Sigmoid colon (tissue), 7 donors: Measurements from ENCODE around the gene TNFRSF1B. TPM values are rescaled to one million over a fixed set of nuclear protein-coding genes. Genes with fewer than 3 reads are reported as not detected.
A peak's percentile ranks its signal among the peaks of the same experiment; 100 is the strongest.

Experiments used
- DNase-seq: peaks from one replicate; pipeline ENCODE4 v3.0.0-alpha.2; 2019
- H3K27ac ChIP-seq, 4 donors: fragments of 200-600 bp; sonication (generic); one replicate each; pipeline ENCODE4 v1.5.1; 2016 to 2019; ENCODE audit warnings: mild to moderate bottlenecking in 1 of 4
- H3K27me3 ChIP-seq, 3 donors: fragments of 200-600 bp; sonication (generic); one replicate each; pipeline ENCODE4 v1.5.1; 2019; ENCODE audit warnings: mild to moderate bottlenecking in 1 of 3
- H3K36me3 ChIP-seq, 4 donors: fragments of 200-600 bp; sonication (generic); one replicate each; pipeline ENCODE4 v1.5.1; 2016 to 2019
- H3K4me1 ChIP-seq, 4 donors: fragments of 200-600 bp; sonication (generic); one replicate each; pipeline ENCODE4 v1.5.1; 2017 to 2019
- H3K4me3 ChIP-seq, 4 donors: fragments of 200-600 bp; sonication (generic); one replicate each; pipeline ENCODE4 v1.5.1; 2017 to 2019; ENCODE audit warnings: mild to moderate bottlenecking in 2 of 4, moderate library complexity in 1 of 4
- H3K9me3 ChIP-seq, 4 donors: fragments of 200-600 bp in 3 of 4; sonication (generic) in 3 of 4; one replicate each; pipeline versions ENCODE4 v1.5.1 to v1.6.1; 2013 to 2019
- EP300 ChIP-seq, 4 donors: sonication (generic); formaldehyde crosslinking; IDR thresholded peaks; one replicate each; pipeline ENCODE4 v1.6.1; 2017; ENCODE audit warnings: antibody characterized with exemption in 4 of 4
- POLR2A ChIP-seq, 2 donors: fragments of 450-650 bp; IDR thresholded peaks; one replicate each; pipeline ENCODE4 v1.6.1; 2016; ENCODE audit warnings: antibody characterized with exemption in 2 of 2, mild to moderate bottlenecking in 2 of 2, moderate library complexity in 2 of 2
- POLR2AphosphoS5 ChIP-seq, 4 donors: sonication (generic); formaldehyde crosslinking; IDR thresholded peaks; one replicate each; pipeline ENCODE4 v1.6.1; 2017; ENCODE audit warnings: antibody characterized with exemption in 4 of 4
- WGBS, 2 donors: extraction: QIAGEN DNeasy Blood & Tissue Kit; methylation state at CpG; one replicate each; pipeline ENCODE4 v1.1.7; 2013; 5-methylcytosine and 5-hydroxymethylcytosine counted together
- intact Hi-C: fragments of 100-400 bp; cut with DNase I; formaldehyde crosslinking; loops from one replicate; pipeline ENCODE4 v1.15.1; 2023
- polyA plus RNA-seq, 3 donors: library from polyadenylated mRNA; stranded (reverse); fragments of 200-250 nt; gene quantifications; one replicate each; pipeline ENCODE4 v1.2.3, GENCODE V29; 2013
- total RNA-seq, 4 donors: library from RNA; depleted of rRNA; stranded (reverse); fragments of >200 nt; gene quantifications; one replicate each; pipeline ENCODE4 v1.1.0, GENCODE V29; 2016
- TF ChIP-seq, protein P1 (sequence below), 4 experiments: fragments of 450-650 bp in 3 of 4; fragments of 200-600 bp in 1 of 4; IDR thresholded peaks; one replicate each; pipeline ENCODE4 v1.5.1; 2016 to 2019; ENCODE audit warnings: antibody characterized with exemption in 4 of 4, mild to moderate bottlenecking in 3 of 4, moderate library complexity in 2 of 4
- donor health status: healthy with polysubstance abuse.
- donor health status: Bipolar disorder and iron deficiency.
- donor health status: healthy.

The TNFRSF1B gene
- total RNA-seq (10 to 100 TPM; 15.5 to 19.7 (median 18.9) TPM), polyA plus RNA-seq (10 to 100 TPM in 2 of 3 donors, 1 to 10 TPM in 1; 4.2 to 37.2 (median 16.2) TPM)

DNA sequence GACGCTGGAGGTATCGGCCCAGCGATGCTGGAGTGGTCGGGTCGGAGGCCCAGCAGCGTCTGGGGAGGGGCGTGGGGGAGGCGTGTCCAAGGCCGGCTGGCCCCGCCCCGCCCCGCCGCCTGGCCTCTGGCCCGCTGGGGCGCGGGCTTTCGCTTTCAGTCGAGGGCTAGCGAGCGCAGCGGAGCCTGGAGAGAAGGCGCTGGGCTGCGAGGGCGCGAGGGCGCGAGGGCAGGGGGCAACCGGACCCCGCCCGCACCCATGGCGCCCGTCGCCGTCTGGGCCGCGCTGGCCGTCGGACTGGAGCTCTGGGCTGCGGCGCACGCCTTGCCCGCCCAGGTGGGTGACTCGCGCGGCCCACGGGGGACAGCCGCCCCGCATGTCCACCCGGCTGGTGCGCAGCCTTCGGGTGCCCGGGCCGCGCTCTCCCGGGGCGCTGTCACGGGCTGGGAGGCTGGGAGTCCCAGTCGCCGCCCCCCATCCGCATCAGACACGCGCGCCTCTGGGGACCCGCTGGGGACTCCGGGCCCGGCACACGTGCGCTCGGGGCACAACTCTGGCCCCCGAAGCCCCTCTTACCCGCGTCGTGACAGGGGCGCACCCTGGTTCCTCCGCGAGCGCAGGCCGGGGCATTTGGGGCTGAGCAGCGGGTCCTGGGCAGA lies at the start of gene TNFRSF1B:
TNFRSF1B (plus strand) TSS at position 158 of the 659 bp plus-strand sequence; CDS start at position 259, 101 bp downstream.
- DNase-seq, result peak; percentile 80
- Histone ChIP-seq H3K27ac (peak within 1 kb of the TSS; percentile 72 to 83 (median 79)), H3K4me3 (peak within 1 kb of the TSS; percentile 49 to 92 (median 62)), H3K9me3 (no peaks in the 10 kb centered on the region), H3K4me1 (peaks cover 0 to 44% (median 17%) of the 10 kb centered on the region in 4 donors), H3K36me3 (no peaks in the 10 kb centered on the region), H3K27me3 (peaks cover 0 to 28% (median 0%) of the 10 kb centered on the region in 3 donors)
- WGBS, 2 donors, result 2 to 3% methylated on average over 79 of the region's 79 CpGs
- intact Hi-C loops, result no loop called here
- peak; percentile 41 to 87 (median 86) for TF ChIP-seq POLR2AphosphoS5 (IDR thresholded peaks at IDR 0.05)
- TF ChIP-seq EP300 (IDR thresholded peaks at IDR 0.05), result no peak
- no peak for TF ChIP-seq POLR2A (IDR thresholded peaks at IDR 0.05)

DNA sequence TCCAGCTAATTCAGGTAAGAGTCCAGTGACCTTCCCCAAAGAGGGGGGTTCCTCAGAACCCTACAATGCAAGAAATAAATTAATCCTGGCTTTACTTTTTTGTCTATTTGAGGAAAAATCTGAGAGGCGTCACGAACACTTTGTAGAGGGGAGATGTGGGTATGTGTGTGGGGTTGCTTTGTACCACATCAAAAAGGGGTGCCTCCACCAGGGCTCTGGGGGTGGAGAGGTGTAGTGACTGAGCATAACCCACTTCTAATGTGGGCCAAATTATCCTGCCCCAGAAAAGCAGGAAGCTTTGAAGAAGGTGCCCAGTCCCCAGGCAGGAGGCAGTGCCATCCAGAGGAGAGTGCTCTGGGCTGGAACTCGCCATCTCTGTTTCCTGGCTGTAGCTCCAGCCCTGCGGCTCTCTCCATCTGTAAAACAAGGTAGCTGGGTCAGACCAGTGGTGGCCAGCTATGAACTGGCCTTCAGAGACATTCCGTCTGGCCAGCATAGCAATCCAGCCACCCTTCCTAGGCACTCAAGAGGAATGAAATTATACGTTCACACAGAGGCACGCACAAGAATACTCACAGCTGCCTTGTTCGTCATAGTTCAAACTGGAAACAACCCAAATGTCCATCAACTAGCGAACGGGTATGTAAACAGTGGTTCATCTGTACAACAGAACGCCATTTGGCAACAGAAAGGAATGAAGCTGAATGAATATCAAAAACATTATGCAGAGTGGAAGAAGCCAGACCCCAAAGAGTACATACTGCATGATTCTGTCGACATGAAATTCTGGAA lies 45.4 kb upstream of the TNFRSF1B start:
- DNase-seq, result no peak
- Histone ChIP-seq H3K27ac (peak overlapping the region in 3 of 4 donors; percentile 30 to 73 (median 68)), H3K27me3 (no peaks in the 10 kb centered on the region), H3K36me3 (no peaks in the 10 kb centered on the region), H3K9me3 (no peaks in the 10 kb centered on the region), H3K4me1 (peaks cover 0 to 22% (median 17%) of the 10 kb centered on the region in 4 donors), H3K4me3 (no peak overlapping the region)
- peak in 3 of 4 donors; percentile 59 to 79 (median 77) for TF ChIP-seq POLR2AphosphoS5 (IDR thresholded peaks at IDR 0.05)
- TF ChIP-seq, protein P1, sequence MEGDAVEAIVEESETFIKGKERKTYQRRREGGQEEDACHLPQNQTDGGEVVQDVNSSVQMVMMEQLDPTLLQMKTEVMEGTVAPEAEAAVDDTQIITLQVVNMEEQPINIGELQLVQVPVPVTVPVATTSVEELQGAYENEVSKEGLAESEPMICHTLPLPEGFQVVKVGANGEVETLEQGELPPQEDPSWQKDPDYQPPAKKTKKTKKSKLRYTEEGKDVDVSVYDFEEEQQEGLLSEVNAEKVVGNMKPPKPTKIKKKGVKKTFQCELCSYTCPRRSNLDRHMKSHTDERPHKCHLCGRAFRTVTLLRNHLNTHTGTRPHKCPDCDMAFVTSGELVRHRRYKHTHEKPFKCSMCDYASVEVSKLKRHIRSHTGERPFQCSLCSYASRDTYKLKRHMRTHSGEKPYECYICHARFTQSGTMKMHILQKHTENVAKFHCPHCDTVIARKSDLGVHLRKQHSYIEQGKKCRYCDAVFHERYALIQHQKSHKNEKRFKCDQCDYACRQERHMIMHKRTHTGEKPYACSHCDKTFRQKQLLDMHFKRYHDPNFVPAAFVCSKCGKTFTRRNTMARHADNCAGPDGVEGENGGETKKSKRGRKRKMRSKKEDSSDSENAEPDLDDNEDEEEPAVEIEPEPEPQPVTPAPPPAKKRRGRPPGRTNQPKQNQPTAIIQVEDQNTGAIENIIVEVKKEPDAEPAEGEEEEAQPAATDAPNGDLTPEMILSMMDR (IDR thresholded peaks at IDR 0.05), result no peak
- TF ChIP-seq EP300 (IDR thresholded peaks at IDR 0.05), result peak in 2 of 4 donors; percentile 77 to 80
- intact Hi-C loops, result no loop called here
- 53 to 66% methylated on average over 12 of the region's 12 CpGs for WGBS, 2 donors

DNA sequence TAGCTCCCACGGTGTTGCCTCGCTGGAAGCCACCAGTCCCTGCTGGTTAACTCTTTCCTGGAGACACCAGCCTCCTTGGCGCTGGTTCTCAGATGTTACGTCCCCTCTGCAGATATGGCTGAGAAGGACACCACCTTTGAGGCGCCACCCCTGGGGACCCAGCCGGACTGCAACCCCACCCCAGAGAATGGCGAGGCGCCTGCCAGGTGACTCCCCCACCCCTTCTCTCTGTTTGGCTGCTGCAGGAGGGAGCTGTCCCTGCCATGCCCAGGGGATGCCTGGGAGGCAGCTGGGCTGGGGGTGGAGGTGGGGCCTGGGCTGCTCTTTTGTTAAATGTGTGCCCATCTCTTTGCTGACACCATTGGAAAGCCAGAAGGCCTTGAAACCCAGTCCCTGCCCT lies 43.6 kb upstream of the TNFRSF1B start:
- Histone ChIP-seq H3K4me1 (peaks cover 0 to 22% (median 17%) of the 10 kb centered on the region in 4 donors), H3K36me3 (no peaks in the 10 kb centered on the region), H3K27ac (no peak overlapping the region), H3K9me3 (no peaks in the 10 kb centered on the region), H3K4me3 (no peak overlapping the region), H3K27me3 (no peaks in the 10 kb centered on the region)
- TF ChIP-seq EP300 (IDR thresholded peaks at IDR 0.05), result no peak
- no peak for TF ChIP-seq POLR2A (IDR thresholded peaks at IDR 0.05)
- no peak for TF ChIP-seq POLR2AphosphoS5 (IDR thresholded peaks at IDR 0.05)
- TF ChIP-seq, protein P1 (IDR thresholded peaks at IDR 0.05), result no peak
- WGBS, 2 donors, result 36 to 75% methylated on average over 8 of the region's 8 CpGs
- DNase-seq, result no peak
- intact Hi-C loops, result no loop called here

- intact Hi-C loops, result loop anchor here (1.0 kb wide), 1 partner anchor 84 kb away; no protein-coding TSS in a partner anchor
These were observed 41.9 kb upstream of the TNFRSF1B start for GRCh38 chr1:12124693-12125421.

More at GRCh38 chr1:12124693-12125421, 41.9 kb upstream of the TNFRSF1B start:
- H3K27ac ChIP-seq, result peak overlapping the region in 2 of 4 donors; percentile 4 to 33
- TF ChIP-seq, protein P1 (IDR thresholded peaks at IDR 0.05), result peak; percentile 95 to 98 (median 98)
- TF ChIP-seq POLR2AphosphoS5 (IDR thresholded peaks at IDR 0.05), result peak in 3 of 4 donors; percentile 18 to 48 (median 32)
- TF ChIP-seq POLR2A (IDR thresholded peaks at IDR 0.05), result no peak
- WGBS, 2 donors, result 47 to 51% methylated on average over 19 of the region's 19 CpGs
- H3K27me3 ChIP-seq, result no peaks in the 10 kb centered on the region
- peak; percentile 93 for DNase-seq
- no peaks in the 10 kb centered on the region for H3K36me3 ChIP-seq
- H3K4me3 ChIP-seq, result no peak overlapping the region
- peaks cover 0 to 22% (median 17%) of the 10 kb centered on the region in 4 donors for H3K4me1 ChIP-seq
- H3K9me3 ChIP-seq, result no peaks in the 10 kb centered on the region
